HG03469 (cell line): ENCODE data around the gene TREML4.
"Not testable (repeated sequence)": the region's sequence is repeated elsewhere in the genome, so short reads cannot be mapped to it uniquely, and the experiment has no call there.

ENCODE experiments used
- ATAC-seq: cut with Tn5 transposase; IDR thresholded peaks from one replicate; pipeline ENCODE4 v1.9.1; 2021; ENCODE audit warnings: mild to moderate bottlenecking, moderate library complexity, moderate number of reproducible peaks; ENCODE audit not compliant: unreplicated experiment

The TREML4 gene

GRCh38 chr6:41228096-41228495 is at the start of gene TREML4:
TSS of gene TREML4 (plus strand) at chr6:41228349. CDS start at chr6:41228428, 79 bp downstream.
- no peak for ATAC-seq

- no peak for ATAC-seq
These were observed 49.0 kb upstream of the TREML4 start for GRCh38 chr6:41179163-41179562.

- ATAC-seq: no peak
These were observed 46.6 kb upstream of the TREML4 start for GRCh38 chr6:41181566-41181965.

- peak; percentile 69 for ATAC-seq
These were observed 45.8 kb upstream of the TREML4 start for GRCh38 chr6:41182069-41183034.

GRCh38 chr6:41184761-41185160 is 43.4 kb upstream of the TREML4 start:
- no peak for ATAC-seq

- ATAC-seq: no peak
These were observed 42.1 kb upstream of the TREML4 start for GRCh38 chr6:41186031-41186562.

- no peak for ATAC-seq
These were observed 39.9 kb upstream of the TREML4 start for GRCh38 chr6:41187924-41188886.

- not testable (repeated sequence) for ATAC-seq
These were observed 39.1 kb upstream of the TREML4 start for GRCh38 chr6:41189046-41189445.

GRCh38 chr6:41189967-41190366 is 38.2 kb upstream of the TREML4 start:
- ATAC-seq: no peak

- no peak for ATAC-seq
These were observed 37.4 kb upstream of the TREML4 start for GRCh38 chr6:41190791-41191190.

GRCh38 chr6:41191569-41191968 is 36.6 kb upstream of the TREML4 start:
- ATAC-seq: no peak

GRCh38 chr6:41193171-41193734 is 34.9 kb upstream of the TREML4 start:
- ATAC-seq: no peak

- no peak for ATAC-seq
These were observed 34.3 kb upstream of the TREML4 start for GRCh38 chr6:41193884-41194283.

- no peak for ATAC-seq
These were observed 33.8 kb upstream of the TREML4 start for GRCh38 chr6:41194386-41194785.

GRCh38 chr6:41197234-41197633 is 30.9 kb upstream of the TREML4 start:
- no peak for ATAC-seq

GRCh38 chr6:41199552-41200246 is 28.4 kb upstream of the TREML4 start:
- ATAC-seq: no peak

GRCh38 chr6:41200296-41200900 is 27.8 kb upstream of the TREML4 start:
- ATAC-seq: no peak

- ATAC-seq: no peak
These were observed 27.0 kb upstream of the TREML4 start, which contains the start of gene TREML2 for GRCh38 chr6:41200901-41201763. TSS of gene TREML2 (minus strand) at chr6:41201149. CDS start at chr6:41201008, 141 bp downstream.

GRCh38 chr6:41201764-41202173 is 26.4 kb upstream of the TREML4 start:
- no peak for ATAC-seq
